ENCODE data around the gene GALE.
A peak's percentile ranks its signal among the peaks of the same experiment; 100 is the strongest.
"Not testable (repeated sequence)": the region's sequence is repeated elsewhere in the genome, so short reads cannot be mapped to it uniquely, and the experiment has no call there.

Gene GALE

GRCh38 chr1:23807453-23807852, 6.9 kb upstream of the GALE start:
- DNase-seq, result no peak

GRCh38 chr1:23806280-23806679, 5.7 kb upstream of the GALE start:
- DNase-seq, result no peak

- no peak for DNase-seq
Measured at GRCh38 chr1:23805025-23805424, 4.5 kb upstream of the GALE start.

- DNase-seq, result no peak
Measured at GRCh38 chr1:23804183-23804835, 3.8 kb upstream of the GALE start.

- DNase-seq, result no peak
Measured at GRCh38 chr1:23803674-23804073, 3.1 kb upstream of the GALE start.

GRCh38 chr1:23802809-23803342, 2.3 kb upstream of the GALE start:
- DNase-seq, result not testable (repeated sequence)

- DNase-seq, result no peak
Measured at GRCh38 chr1:23801876-23802275, 1.3 kb upstream of the GALE start.

- DNase-seq, result no peak
Measured at GRCh38 chr1:23801338-23801748, 789 bp upstream of the GALE start.

DNA sequence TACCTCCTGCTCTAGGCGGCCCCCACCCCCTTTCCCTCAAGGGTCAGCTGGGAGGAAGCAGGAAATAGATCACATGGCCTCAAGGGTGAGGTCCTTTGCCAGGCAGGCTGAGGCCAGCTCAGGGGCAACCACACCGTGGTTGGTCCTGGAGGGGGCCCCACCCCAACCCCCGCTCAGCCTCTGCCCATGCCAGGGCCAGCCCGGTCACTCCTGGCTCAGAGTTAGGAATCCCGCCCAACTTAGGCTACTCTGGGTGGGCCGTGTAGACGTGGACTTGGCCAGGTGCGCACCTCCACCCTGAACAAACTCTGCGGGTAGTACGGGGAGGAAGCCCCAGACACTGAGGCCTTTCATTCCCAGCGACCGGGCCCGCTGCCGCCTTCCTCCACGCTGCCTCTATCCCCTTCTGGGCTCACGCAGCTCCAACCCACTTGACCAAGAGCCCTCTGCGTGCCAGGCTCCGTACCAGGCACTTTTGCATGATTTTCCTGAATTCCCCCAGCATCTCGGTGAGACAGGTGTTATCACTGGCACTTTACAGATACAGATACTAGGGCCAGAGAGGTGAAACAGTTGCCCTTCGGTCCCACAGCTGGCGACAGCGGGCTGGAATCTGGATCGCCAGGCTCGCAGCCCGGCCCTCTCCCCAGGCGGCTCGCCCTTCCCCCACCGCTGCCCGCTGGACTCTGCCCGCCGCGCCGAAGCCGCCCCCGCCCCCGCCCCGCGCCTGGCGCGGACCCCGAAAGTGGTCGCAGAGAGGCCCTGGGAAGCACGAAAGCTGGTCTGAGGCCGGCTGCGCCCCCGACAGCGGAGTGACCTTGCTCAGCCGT, 769 bp downstream of the GALE start:
- DNase-seq, result peak; percentile 32

DNA sequence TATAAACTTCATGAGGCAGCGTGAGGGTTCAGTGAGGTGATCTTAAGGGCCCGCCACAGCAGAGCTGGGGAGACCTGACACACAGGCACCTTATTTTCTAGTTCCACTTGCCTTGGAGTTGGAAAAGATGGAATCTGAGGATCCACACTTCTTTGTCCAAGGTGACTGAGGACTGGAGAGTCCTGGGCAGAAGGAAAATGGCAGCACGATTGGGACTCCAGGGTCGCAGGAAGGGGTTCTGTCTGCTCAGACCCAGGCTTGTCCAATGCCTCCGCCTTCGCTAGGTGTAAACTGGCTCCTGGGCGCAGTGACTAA, 1.3 kb downstream of the GALE start:
- no peak for DNase-seq

- no peak for DNase-seq
Measured at GRCh38 chr1:23798662-23799142, 1.9 kb downstream of the GALE start.

- DNase-seq, result no peak
Measured at GRCh38 chr1:23797478-23798448, 2.8 kb downstream of the GALE start.

- no peak for DNase-seq
Measured at GRCh38 chr1:23796466-23797271, 3.9 kb downstream of the GALE start.

- no peak for DNase-seq
Measured at GRCh38 chr1:23795676-23796465, 4.7 kb downstream of the GALE start.

DNA sequence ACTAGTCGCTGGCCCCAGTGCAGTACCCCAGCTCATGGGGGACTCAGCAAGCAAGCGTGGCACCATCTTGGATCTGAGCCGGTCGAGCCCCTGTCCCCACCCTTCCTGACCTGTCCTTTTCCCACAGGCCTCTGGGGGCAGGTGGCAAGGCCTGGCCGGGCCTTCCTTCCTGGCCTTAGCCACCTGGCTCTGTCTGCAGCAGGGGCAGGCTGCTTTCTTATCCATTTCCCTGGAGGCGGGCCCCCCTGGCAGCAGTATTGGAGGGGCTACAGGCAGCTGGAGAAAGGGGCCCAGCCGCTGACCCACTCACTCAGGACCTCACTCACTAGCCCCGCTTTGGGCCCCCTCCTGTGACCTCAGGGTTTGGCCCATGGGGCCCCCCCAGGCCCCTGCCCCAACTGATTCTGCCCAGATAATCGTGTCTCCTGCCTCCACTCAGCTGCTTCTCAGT, 5.8 kb downstream of the GALE start:
- not testable (repeated sequence) for DNase-seq

- DNase-seq, result no peak
Measured at GRCh38 chr1:23793861-23794731, 6.5 kb downstream of the GALE start.

DNA sequence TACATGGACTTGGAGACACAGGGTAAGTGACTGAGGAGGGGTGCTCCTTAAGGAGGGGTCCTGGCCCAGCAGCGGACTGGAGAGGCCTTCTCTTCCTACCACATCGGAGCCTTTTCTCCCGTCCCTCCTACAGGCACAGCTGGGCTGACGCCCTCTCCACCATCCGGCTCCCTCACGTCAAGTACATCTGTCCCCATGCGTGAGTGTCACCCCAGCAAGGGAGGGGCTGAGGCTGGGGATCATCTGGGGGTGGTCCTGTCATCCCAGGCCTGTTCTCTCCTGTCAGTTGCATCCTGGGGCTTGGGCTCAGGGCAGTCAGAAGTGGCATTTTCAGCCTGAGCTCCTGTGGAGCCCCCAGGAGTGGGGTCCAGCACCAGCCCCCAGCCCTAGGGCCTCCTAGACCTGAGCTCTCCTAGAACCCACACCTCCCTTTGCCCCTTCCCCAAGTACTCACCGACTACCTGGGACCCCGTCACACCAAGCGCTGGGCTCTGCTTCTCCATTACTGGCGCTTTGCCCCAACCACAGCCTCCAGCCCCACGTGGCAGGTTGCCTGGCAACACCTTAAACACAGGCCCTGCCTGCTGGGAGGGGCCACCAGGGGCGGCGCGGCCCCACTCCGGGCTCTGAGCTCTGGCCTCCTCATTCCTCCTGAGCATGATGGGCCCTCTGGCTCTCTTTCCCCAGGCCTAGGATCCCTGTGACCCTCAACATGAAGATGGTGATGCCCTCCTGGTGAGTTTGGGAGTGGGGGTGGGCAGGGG, 7.4 kb downstream of the GALE start:
- peak; percentile 35 for DNase-seq

GRCh38 chr1:23792151-23792945, 8.2 kb downstream of the GALE start:
- DNase-seq, result no peak

Measured in activated naive CD4-positive, alpha-beta T cell treated with Interleukin-2 at 50 U/mL for 16 hours (primary cell).